NCI-H226 (cell line): ENCODE results near the gene TTC23L.
A peak's percentile ranks its signal among the peaks of the same experiment; 100 is the strongest.
"Not testable (repeated sequence)": the region's sequence is repeated elsewhere in the genome, so short reads cannot be mapped to it uniquely, and the experiment has no call there.

Experiments used
- DNase-seq: peaks from one replicate; pipeline ENCODE4 v3.0.0-alpha.2; 2015

TTC23L gene

GRCh38 chr5:34881246-34881645 lies 42.3 kb downstream of the TTC23L start:
- DNase-seq = no peak

- no peak for DNase-seq
Measured at GRCh38 chr5:34886392-34887119, 47.6 kb downstream of the TTC23L start.

GRCh38 chr5:34889394-34889793 lies 50.4 kb downstream of the TTC23L start:
- DNase-seq = no peak

GRCh38 chr5:34891981-34892380 lies 53.0 kb downstream of the TTC23L start:
- no peak for DNase-seq

- DNase-seq = no peak
Measured at GRCh38 chr5:34892414-34892813, 53.5 kb downstream of the TTC23L start.

GRCh38 chr5:34894716-34895115 lies 55.8 kb downstream of the TTC23L start:
- no peak for DNase-seq

- DNase-seq = peak; percentile 17
Measured at GRCh38 chr5:34895641-34896419, 56.9 kb downstream of the TTC23L start.

- DNase-seq = peak; percentile 10
Measured at GRCh38 chr5:34897646-34898045, 58.7 kb downstream of the TTC23L start.

- peak; percentile 24 for DNase-seq
Measured at GRCh38 chr5:34898258-34898895, 59.4 kb downstream of the TTC23L start.

- DNase-seq = no peak
Measured at GRCh38 chr5:34899066-34899465, 60.1 kb downstream of the TTC23L start.

GRCh38 chr5:34900652-34901051 lies 61.7 kb downstream of the TTC23L start:
- DNase-seq = no peak

GRCh38 chr5:34903260-34903659 lies 64.3 kb downstream of the TTC23L start:
- DNase-seq = no peak

- DNase-seq = no peak
Measured at GRCh38 chr5:34905564-34905963, 66.6 kb downstream of the TTC23L start.

- no peak for DNase-seq
Measured at GRCh38 chr5:34913072-34913471, 74.1 kb downstream of the TTC23L start.

GRCh38 chr5:34914671-34915138 lies 75.7 kb downstream of the TTC23L start:
- peak; percentile 26 for DNase-seq

GRCh38 chr5:34915139-34915855 lies 76.3 kb downstream of the TTC23L start, which contains the start of the genes BRIX1 and RAD1:
Gene BRIX1, plus strand, starts transcription at chr5:34915711. Its CDS starts 28 bp downstream, at chr5:34915739.
Gene RAD1, minus strand, starts transcription at chr5:34915504. Its CDS starts 612 bp downstream, at chr5:34914892.
- peak; percentile 98 for DNase-seq

GRCh38 chr5:34915856-34916192 lies 76.9 kb downstream of the TTC23L start:
- no peak for DNase-seq

GRCh38 chr5:34916518-34916917 lies 77.6 kb downstream of the TTC23L start:
- no peak for DNase-seq

GRCh38 chr5:34918025-34918424 lies 79.1 kb downstream of the TTC23L start:
- no peak for DNase-seq

- DNase-seq = no peak
Measured at GRCh38 chr5:34919077-34919476, 80.1 kb downstream of the TTC23L start.

- not testable (repeated sequence) for DNase-seq
Measured at GRCh38 chr5:34923256-34923655, 84.3 kb downstream of the TTC23L start.

- DNase-seq = peak; percentile 88
Measured at GRCh38 chr5:34923694-34924461, 84.9 kb downstream of the TTC23L start.
